ENCODE measurements around the gene ERVFRD-1. TPM values are rescaled to one million over a fixed set of nuclear protein-coding genes. Genes with fewer than 3 reads are reported as not detected.
A peak's percentile ranks its signal among the peaks of the same experiment; 100 is the strongest.

Gene ERVFRD-1
- total and polyA plus RNA-seq, 8 donors, result 0.06 to 0.09 (median 0.07) TPM; not detected in 5

- 63 to 68% methylated on average over 2 of the region's 2 CpGs for WGBS, 2 donors
- TF ChIP-seq CTCF (IDR thresholded peaks at IDR 0.05), result no peak
- Histone ChIP-seq H3K27me3 (no peaks in the 10 kb centered on the region), H3K27ac (no peak overlapping the region), H3K36me3 (no peaks in the 10 kb centered on the region), H3K4me3 (no peak overlapping the region), H3K4me1 (no peaks in the 10 kb centered on the region), H3K9me3 (no peaks in the 10 kb centered on the region)
- DNase-seq, result no peak
- no peak for FAIRE-seq
- ATAC-seq, result no peak
- intact Hi-C loops (cut with DNase I), result no loop called here
These were observed 35.0 kb downstream of the ERVFRD-1 start for GRCh38 chr6:11076540-11076939.

- no peak for TF ChIP-seq CTCF (IDR thresholded peaks at IDR 0.05)
- Histone ChIP-seq H3K4me3 (no peak overlapping the region), H3K27me3 (no peaks in the 10 kb centered on the region), H3K9me3 (no peaks in the 10 kb centered on the region), H3K36me3 (no peaks in the 10 kb centered on the region), H3K27ac (no peak overlapping the region), H3K4me1 (peaks cover 0 to 10% (median 10%) of the 10 kb centered on the region in 3 donors)
- ATAC-seq (no peak), FAIRE-seq (no peak), DNase-seq (no peak)
- 85 to 92% methylated on average over 4 of the region's 4 CpGs for WGBS, 2 donors
- intact Hi-C loops (cut with DNase I), result loop anchor here in 1 of 3 donors (5.0 kb wide), 1 partner anchor 120 kb away; no protein-coding TSS in a partner anchor
These were observed 39.4 kb downstream of the ERVFRD-1 start for GRCh38 chr6:11072101-11072500.

- DNase-seq (no peak), FAIRE-seq (no peak), ATAC-seq (no peak)
- Histone ChIP-seq H3K27ac (no peak overlapping the region), H3K27me3 (no peaks in the 10 kb centered on the region), H3K4me1 (peaks cover 0 to 10% (median 10%) of the 10 kb centered on the region in 3 donors), H3K36me3 (no peaks in the 10 kb centered on the region), H3K9me3 (no peaks in the 10 kb centered on the region), H3K4me3 (no peak overlapping the region)
- intact Hi-C loops (cut with DNase I), result loop anchor here in 2 of 3 donors (5.0 kb wide), 1 partner anchor 117 kb away; no protein-coding TSS in a partner anchor
- 52 to 64% methylated on average over 2 of the region's 2 CpGs for WGBS, 2 donors
- TF ChIP-seq CTCF (IDR thresholded peaks at IDR 0.05), result no peak
These were observed 41.8 kb downstream of the ERVFRD-1 start for GRCh38 chr6:11069760-11070159.

- FAIRE-seq (no peak), ATAC-seq (peak; percentile 58 to 87 (median 79)), DNase-seq (peak in 4 of 6 donors; percentile 27 to 57 (median 36))
- H3K4me3 ChIP-seq, result no peak overlapping the region
- no peaks in the 10 kb centered on the region for H3K27me3 ChIP-seq
- 11 to 12% methylated on average over 2 of the region's 2 CpGs for WGBS, 2 donors
- H3K4me1 ChIP-seq, result peaks cover 0 to 10% (median 10%) of the 10 kb centered on the region in 3 donors
- H3K9me3 ChIP-seq, result no peaks in the 10 kb centered on the region
- peak overlapping the region in 1 of 4 donors; percentile 23 for H3K27ac ChIP-seq
- no peak for TF ChIP-seq CTCF (IDR thresholded peaks at IDR 0.05)
- intact Hi-C loops (cut with DNase I), result loop anchor here in 1 of 3 donors (5.0 kb wide), 1 partner anchor 115 kb away; no protein-coding TSS in a partner anchor
- H3K36me3 ChIP-seq, result no peaks in the 10 kb centered on the region
These were observed 44.2 kb downstream of the ERVFRD-1 start for GRCh38 chr6:11067348-11067747.

Measured in pancreas (tissue), 10 donors.